Body of pancreas (tissue), 4 donors: ENCODE measurements around the gene CXorf65.

Experiments used
- POLR2A ChIP-seq, 3 donors: fragments of 450-650 bp; IDR thresholded peaks; one replicate each; pipeline ENCODE4 v1.6.1; 2016; ENCODE audit warnings: antibody characterized with exemption in 3 of 3, mild to moderate bottlenecking in 2 of 3
- TF ChIP-seq, protein P1 (sequence below), 7 experiments: fragments of 450-650 bp in 4 of 7; fragments of 200-600 bp in 3 of 7; sonication (generic) in 3 of 7; IDR thresholded peaks; one replicate each; pipeline ENCODE4 v1.5.1; 2016 to 2019; ENCODE audit warnings: antibody characterized with exemption in 7 of 7

DNA sequence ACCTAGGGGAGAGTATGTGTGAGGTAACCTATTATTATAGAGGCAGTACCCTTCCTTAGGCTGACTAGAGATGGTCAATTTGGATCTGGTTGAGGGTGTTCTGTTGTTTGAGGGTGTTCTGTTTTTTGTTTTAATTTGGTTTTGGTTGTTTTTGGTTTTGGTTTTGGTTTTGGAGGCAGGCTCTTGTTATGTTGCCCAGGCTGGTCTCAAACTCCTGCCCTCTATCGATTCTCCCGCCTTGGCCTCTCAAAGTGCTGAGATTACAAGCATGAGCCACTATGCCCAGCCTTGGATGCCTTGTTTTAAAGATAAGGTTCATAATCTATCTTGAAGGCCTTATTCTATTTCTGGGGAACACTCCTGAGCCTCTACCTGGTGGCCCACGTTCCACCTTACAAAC is 912 bp downstream of the CXorf65 start:
- TF ChIP-seq, protein P1, sequence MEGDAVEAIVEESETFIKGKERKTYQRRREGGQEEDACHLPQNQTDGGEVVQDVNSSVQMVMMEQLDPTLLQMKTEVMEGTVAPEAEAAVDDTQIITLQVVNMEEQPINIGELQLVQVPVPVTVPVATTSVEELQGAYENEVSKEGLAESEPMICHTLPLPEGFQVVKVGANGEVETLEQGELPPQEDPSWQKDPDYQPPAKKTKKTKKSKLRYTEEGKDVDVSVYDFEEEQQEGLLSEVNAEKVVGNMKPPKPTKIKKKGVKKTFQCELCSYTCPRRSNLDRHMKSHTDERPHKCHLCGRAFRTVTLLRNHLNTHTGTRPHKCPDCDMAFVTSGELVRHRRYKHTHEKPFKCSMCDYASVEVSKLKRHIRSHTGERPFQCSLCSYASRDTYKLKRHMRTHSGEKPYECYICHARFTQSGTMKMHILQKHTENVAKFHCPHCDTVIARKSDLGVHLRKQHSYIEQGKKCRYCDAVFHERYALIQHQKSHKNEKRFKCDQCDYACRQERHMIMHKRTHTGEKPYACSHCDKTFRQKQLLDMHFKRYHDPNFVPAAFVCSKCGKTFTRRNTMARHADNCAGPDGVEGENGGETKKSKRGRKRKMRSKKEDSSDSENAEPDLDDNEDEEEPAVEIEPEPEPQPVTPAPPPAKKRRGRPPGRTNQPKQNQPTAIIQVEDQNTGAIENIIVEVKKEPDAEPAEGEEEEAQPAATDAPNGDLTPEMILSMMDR (IDR thresholded peaks at IDR 0.05), result no peak
- no peak for TF ChIP-seq POLR2A (IDR thresholded peaks at IDR 0.05)
